ENCODE measurements around the gene CCDC174.

CCDC174 gene

DNA sequence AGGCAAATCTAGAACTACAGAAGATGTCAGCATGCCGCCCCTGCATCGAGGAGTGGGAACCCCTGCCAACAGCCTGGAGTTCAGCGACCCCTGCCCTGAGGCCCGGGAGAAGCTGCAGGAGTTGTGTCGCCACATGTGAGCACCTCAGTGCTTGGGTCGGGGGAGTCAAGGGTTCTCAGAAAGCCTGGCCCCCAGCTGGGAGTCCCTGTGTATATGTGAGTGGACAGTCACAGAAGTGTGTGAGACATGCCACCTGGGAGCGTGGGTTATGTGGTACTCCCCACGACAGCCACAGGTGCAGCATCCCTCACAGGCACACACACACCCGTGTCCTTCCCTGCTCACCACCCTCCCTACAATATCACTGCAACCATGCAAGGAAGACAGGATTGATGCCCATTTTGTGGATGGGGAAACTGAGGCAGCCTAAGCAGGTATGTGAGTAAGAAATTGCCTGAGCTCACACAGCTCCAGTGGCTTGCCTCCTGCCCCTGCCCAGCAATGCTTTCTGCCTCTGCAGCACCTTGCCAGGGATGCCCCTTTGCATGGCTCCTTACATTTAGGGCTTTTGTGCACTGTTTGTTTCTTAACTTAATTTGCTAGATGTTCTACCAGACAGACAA is 51.7 kb downstream of the CCDC174 start:
- DNase-seq (ENCODE audit: low spot score): no peak

DNA sequence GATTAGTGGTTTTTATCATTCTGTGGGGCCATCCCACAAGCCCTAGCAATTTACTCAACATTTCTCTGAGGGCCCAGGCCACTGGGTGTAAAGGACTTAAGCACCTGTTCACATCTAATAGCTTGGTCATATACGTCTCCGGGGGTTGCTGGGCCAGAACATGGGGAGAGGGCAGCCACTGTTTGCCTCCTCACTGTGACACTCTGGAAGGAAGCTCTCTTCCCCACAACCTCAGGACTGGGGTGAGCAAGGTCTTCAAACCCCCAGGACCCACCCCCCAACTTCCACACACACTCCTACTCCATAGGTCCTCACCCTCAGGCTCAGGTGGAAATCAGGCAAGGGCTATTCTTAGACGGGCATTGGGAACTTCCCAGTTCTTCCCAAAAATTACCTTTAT is 52.2 kb downstream of the CCDC174 start:
- DNase-seq (ENCODE audit: low spot score): no peak

DNA sequence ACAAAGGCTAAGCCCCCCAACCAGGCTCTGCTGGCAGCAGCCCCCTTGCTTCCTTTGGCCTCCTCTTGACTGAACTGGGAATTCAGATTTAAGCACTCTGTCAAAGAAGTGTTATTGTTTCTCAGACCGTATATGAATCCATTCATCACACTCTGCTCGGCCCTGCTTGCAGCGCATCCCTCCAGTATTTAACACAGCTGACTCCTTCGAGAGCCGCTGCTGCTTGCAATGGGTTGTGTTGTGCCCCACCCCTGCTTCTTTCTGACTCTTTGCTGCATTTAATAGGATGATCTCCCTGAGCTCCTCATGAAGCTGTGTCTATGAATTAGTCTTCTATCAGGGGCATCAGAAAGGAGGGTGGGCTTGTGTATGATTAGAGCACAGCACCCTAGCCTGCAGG is 54.5 kb downstream of the CCDC174 start:
- DNase-seq (ENCODE audit: low spot score): no peak

DNA sequence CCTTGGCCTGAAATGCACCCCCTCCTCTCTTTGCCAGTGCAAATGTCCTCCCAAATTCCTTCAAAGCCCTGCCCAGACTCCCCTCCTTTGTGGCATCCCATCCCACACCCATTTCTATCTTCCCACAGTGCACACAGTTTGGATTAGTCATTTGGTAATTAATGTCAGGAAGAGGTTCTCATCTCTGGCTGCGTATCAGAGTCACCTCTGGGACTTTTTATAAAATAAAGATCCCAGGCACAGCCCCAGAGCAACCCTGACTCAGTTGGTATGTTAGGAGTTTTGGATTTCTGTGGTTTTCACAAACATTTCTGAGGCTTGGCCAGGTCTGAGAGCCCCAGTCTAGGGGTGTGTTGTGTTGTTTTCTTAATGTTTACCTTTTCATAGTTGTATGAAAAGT is 65.0 kb downstream of the CCDC174 start:
- no peak for DNase-seq (ENCODE audit: low spot score)

DNA sequence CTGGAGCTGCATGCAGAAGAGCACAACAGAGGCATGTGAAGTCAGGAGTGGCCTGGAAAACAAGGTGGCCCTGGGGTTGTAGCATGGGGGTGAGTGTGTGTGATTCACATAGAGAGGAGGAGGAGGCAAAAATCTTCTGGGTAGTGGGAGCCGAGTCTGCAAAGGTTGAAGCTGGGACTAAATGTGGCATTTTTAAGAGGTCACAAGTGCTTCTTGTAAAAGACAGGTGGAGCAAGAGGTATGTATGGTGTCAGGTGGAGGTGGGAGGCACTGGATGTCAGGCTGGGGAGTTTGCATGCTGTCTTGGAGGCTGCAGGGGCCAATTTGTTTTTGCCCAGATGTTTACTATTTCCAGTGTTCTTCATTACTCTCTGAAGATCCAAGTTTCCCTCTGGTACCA is 65.7 kb downstream of the CCDC174 start:
- no peak for DNase-seq (ENCODE audit: low spot score)

DNA sequence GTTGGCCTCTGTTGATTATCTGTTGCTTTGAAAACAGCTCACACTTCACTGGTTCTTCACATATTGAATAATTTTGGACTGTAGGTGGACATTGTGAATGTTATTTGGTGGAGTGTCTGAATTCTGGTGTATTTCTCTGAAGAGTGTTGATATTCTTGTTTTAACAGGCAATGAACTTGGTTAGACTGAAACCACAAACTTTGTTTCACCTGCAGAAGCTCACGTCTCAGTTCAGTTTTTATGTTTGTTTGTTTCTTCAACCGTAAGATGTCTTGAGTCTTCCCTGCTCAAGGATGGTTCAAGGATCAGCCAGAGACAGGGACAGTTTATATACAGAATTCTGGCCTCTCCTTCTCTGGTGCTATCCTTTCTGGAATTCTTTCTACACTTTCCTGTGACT is 67.0 kb downstream of the CCDC174 start:
- no peak for DNase-seq (ENCODE audit: low spot score)

DNA sequence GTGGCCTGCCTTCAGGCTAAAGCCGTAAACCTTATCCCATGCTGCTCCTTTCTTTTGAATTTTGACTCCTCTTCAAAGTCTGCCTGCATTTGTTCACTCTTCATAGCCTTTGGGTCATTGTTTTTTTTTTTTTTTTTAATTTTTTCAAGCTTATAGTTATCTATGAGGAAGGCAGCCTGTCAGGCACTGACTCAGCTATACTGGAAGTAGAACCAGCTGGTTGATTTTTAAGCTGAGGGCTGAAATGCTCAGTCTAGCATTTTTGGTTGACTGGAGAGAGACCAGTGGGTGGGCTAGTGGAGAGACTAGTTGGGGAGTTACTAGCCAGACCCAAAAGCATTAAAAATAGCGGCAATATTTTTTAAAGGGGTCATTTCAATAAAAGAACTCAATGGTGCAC is 67.4 kb downstream of the CCDC174 start:
- DNase-seq (ENCODE audit: low spot score): no peak

DNA sequence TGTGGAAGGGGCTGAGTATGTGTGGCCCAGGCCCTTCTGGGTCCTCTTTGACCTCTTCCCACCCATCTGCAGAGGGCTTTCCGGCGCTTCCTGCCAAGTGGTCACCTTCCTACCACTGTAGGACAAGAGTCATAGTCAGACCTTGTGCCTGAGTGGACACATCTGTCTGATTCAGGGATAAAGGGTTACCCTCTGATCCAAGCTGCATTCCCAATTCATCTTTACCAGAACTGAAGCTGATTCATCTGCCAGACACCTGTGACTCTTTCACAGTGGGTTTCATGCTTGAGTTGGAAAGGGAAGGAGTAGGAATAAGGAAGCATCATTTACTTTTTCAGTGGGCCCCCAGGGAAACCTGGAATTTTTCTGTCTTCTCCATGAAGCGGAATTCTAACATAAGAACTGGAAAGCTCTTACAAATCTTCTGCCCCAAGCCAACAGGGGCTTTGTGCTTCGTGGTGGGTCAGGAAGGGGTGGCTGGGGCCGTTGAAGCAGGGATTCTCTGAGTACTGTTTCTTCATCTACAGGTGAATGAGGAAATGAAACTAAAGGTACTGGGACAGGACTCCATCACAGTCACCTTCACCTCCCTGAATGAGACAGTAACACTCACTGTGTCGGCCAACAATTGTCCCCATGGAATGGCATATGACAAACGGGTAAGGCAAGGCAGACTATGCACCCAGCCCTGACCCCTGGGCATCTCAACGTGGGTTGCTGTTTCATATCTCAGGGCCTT is 69.7 kb downstream of the CCDC174 start:
- DNase-seq (ENCODE audit: low spot score): no peak
